A549 (cell line): ENCODE measurements around the gene CMAS. TPM values are rescaled to one million over a fixed set of nuclear protein-coding genes. Genes with fewer than 3 reads are reported as not detected.
"Not testable (repeated sequence)": the region's sequence is repeated elsewhere in the genome, so short reads cannot be mapped to it uniquely, and the experiment has no call there.

Experiments used
- ATAC-seq, 2 experiments: fragments of 200-7000 bp in 1 of 2; fragments of >200 bp in 1 of 2; cut with Nextera tagmentation in 1 of 2; cut with Tn5 transposase in 1 of 2; 3 replicates each; pipeline versions ENCODE4 v1.8.0 to v1.9.1; 2018 to 2020; ENCODE audit warnings: mild to moderate bottlenecking in 1 of 2, moderate library complexity in 1 of 2
- CTCF ChIA-PET: fragments of 300-600 bp; sonication (Branson Sonifier 250); formaldehyde crosslinking; extraction: SDS; loops from one replicate; lab custom pipeline; 2021; ENCODE audit warnings: antibody characterized with exemption, inconsistent platforms; lab: Yijun Ruan, JAX
- POLR2A ChIA-PET: fragments of 350-600 bp; formaldehyde crosslinking; extraction: SDS; loops from one replicate; lab custom pipeline; 2021; ENCODE audit warnings: antibody characterized with exemption, inconsistent platforms; lab: Yijun Ruan, JAX
- DNase-seq, 2 experiments: peaks; one replicate each; pipeline versions ENCODE4 v3.0.0 to v3.0.0-alpha.2; 2011 to 2016; ENCODE audit warnings: low read depth in 1 of 2, low spot score in 1 of 2
- FAIRE-seq: peaks from 2 replicates; lab custom pipeline; 2011; peaks lifted over from hg19 to GRCh38; lab: Jason Lieb, UNC
- H3K27ac ChIP-seq, 2 experiments: fragments of >200 bp; sonication (Bioruptor Twin); formaldehyde crosslinking; 3 replicates each; pipeline ENCODE4 v1.5.1; 2016 to 2017
- H3K4me1 ChIP-seq: fragments of >200 bp; sonication (Bioruptor Twin); formaldehyde crosslinking; 3 replicates; pipeline ENCODE4 v1.6.1; 2016
- H3K4me2 ChIP-seq: fragments of >200 bp; sonication (Bioruptor Twin); formaldehyde crosslinking; 3 replicates; pipeline ENCODE4 v1.6.1; 2016
- H3K4me3 ChIP-seq: fragments of >200 bp; sonication (Bioruptor Twin); formaldehyde crosslinking; 3 replicates; pipeline ENCODE4 v1.5.1; 2016
- H3K9me3 ChIP-seq: fragments of >200 bp; sonication (Bioruptor Twin); formaldehyde crosslinking; 3 replicates; pipeline ENCODE4 v1.6.1; 2016
- BHLHE40 ChIP-seq: IDR thresholded peaks from 2 replicates; pipeline ENCODE4 v1.6.1; 2012; ENCODE audit warnings: low read depth, low read length, inconsistent platforms
- CBX8 ChIP-seq: fragments of 200-600 bp; sonication (generic); IDR thresholded peaks from 2 replicates; pipeline ENCODE4 v1.6.1; 2016
- CHD4 ChIP-seq: fragments of 200-600 bp; sonication (generic); IDR thresholded peaks from 2 replicates; pipeline ENCODE4 v1.6.1; 2016; ENCODE audit warnings: antibody characterized with exemption, mild to moderate bottlenecking, borderline replicate concordance
- E2F6 ChIP-seq: IDR thresholded peaks from 2 replicates; pipeline ENCODE4 v1.6.1; 2012; ENCODE audit warnings: low read depth, borderline replicate concordance
- EHF ChIP-seq: fragments of 250-450 bp; sonication (Bioruptor Pico); IDR thresholded peaks from 2 replicates; pipeline ENCODE4 v1.5.0; 2020; ENCODE audit warnings: mild to moderate bottlenecking
- EHMT2 ChIP-seq: fragments of 200-600 bp; sonication (generic); IDR thresholded peaks from 2 replicates; pipeline ENCODE4 v1.6.1; 2016; ENCODE audit warnings: antibody characterized with exemption, low read depth, mild to moderate bottlenecking, moderate library complexity
- ELK1 ChIP-seq: fragments of 150-350 bp; IDR thresholded peaks from 2 replicates; pipeline ENCODE4 v1.6.1; 2014; ENCODE audit warnings: low read depth, mild to moderate bottlenecking, low read length
- EP300 ChIP-seq, 2 experiments: fragments of >200 bp; sonication (Bioruptor Twin); formaldehyde crosslinking; IDR thresholded peaks; 2 replicates in 1 of 2; 3 replicates in 1 of 2; pipeline ENCODE4 v1.6.1; 2016 to 2017
- FOSL2 ChIP-seq, 2 experiments: fragments of 450-650 bp in 1 of 2; fragments of >200 bp in 1 of 2; sonication (Bioruptor Twin) in 1 of 2; formaldehyde crosslinking; IDR thresholded peaks; 2 replicates each; pipeline versions ENCODE4 v1.5.0 to v1.6.1; 2016 to 2020; ENCODE audit warnings: mild to moderate bottlenecking in 1 of 2, moderate library complexity in 1 of 2
- FOXS1 ChIP-seq: fragments of 250-450 bp; sonication (Bioruptor Pico); IDR thresholded peaks from 2 replicates; pipeline ENCODE4 v1.5.0; 2020; ENCODE audit warnings: mild to moderate bottlenecking, moderate library complexity
- HDAC2 ChIP-seq: fragments of 200-600 bp; sonication (generic); IDR thresholded peaks from 2 replicates; pipeline ENCODE4 v1.6.1; 2016
- HES2 ChIP-seq: fragments of >200 bp; sonication (Bioruptor Twin); formaldehyde crosslinking; IDR thresholded peaks from 2 replicates; pipeline ENCODE4 v1.6.1; 2016
- HOXA7 ChIP-seq: fragments of 250-450 bp; sonication (Bioruptor Pico); IDR thresholded peaks from 2 replicates; pipeline ENCODE4 v1.5.0; 2020; ENCODE audit warnings: mild to moderate bottlenecking, moderate library complexity
- HOXB13 ChIP-seq: fragments of 250-450 bp; sonication (Bioruptor Pico); IDR thresholded peaks from 2 replicates; pipeline ENCODE4 v1.5.0; 2020; ENCODE audit warnings: low read depth, mild to moderate bottlenecking, moderate library complexity
- HOXB5 ChIP-seq: fragments of 250-450 bp; sonication (Bioruptor Pico); IDR thresholded peaks from 2 replicates; pipeline ENCODE4 v1.5.0; 2020; ENCODE audit warnings: mild to moderate bottlenecking, moderate library complexity
- KDM1A ChIP-seq: fragments of 200-600 bp; sonication (generic); IDR thresholded peaks from 2 replicates; pipeline ENCODE4 v1.6.1; 2016; ENCODE audit warnings: low read depth, mild to moderate bottlenecking
- KDM5A ChIP-seq: fragments of 200-600 bp; sonication (generic); IDR thresholded peaks from 2 replicates; pipeline ENCODE4 v1.6.1; 2016; ENCODE audit warnings: antibody characterized with exemption, mild to moderate bottlenecking
- MAZ ChIP-seq: fragments of 150-350 bp; IDR thresholded peaks from 2 replicates; pipeline ENCODE4 v1.6.1; 2014; ENCODE audit warnings: antibody characterized with exemption, low read depth, low read length, borderline replicate concordance
- MYC ChIP-seq: IDR thresholded peaks from 2 replicates; pipeline ENCODE4 v1.6.1; 2012; ENCODE audit warnings: mild to moderate bottlenecking, inconsistent platforms, low read length, improper control_type of control experiment, borderline replicate concordance
- NFE2L2 ChIP-seq: fragments of 150-350 bp; conservative IDR thresholded peaks from 2 replicates; pipeline ENCODE4 v1.6.1; 2014; ENCODE audit warnings: low read length
- PHF8 ChIP-seq: fragments of 200-600 bp; sonication (generic); IDR thresholded peaks from 2 replicates; pipeline ENCODE4 v1.6.1; 2016; ENCODE audit warnings: low read depth, mild to moderate bottlenecking, antibody characterized with exemption, moderate library complexity, borderline replicate concordance
- POLR2A ChIP-seq: IDR thresholded peaks from 2 replicates; pipeline ENCODE4 v1.6.1; 2012; ENCODE audit warnings: mild to moderate bottlenecking, low read length
- POLR2AphosphoS2 ChIP-seq: conservative IDR thresholded peaks from 2 replicates; pipeline ENCODE4 v1.6.1; 2012; ENCODE audit warnings: low read length, improper control_type of control experiment, inconsistent platforms
- RAD21 ChIP-seq, 2 experiments: fragments of >200 bp in 1 of 2; sonication (Bioruptor Twin) in 1 of 2; formaldehyde crosslinking in 1 of 2; IDR thresholded peaks in 1 of 2; conservative IDR thresholded peaks in 1 of 2; 2 replicates in 1 of 2; 3 replicates in 1 of 2; pipeline ENCODE4 v1.6.1; 2012 to 2018; ENCODE audit warnings: inconsistent platforms in 1 of 2
- RARB ChIP-seq: fragments of 250-450 bp; sonication (Bioruptor Pico); IDR thresholded peaks from 2 replicates; pipeline ENCODE4 v1.8.0; 2021; ENCODE audit warnings: mild to moderate bottlenecking, moderate library complexity
- RFX5 ChIP-seq: fragments of 450-650 bp; IDR thresholded peaks from 2 replicates; pipeline ENCODE4 v1.7.1; 2014; ENCODE audit warnings: antibody characterized with exemption, mild to moderate bottlenecking, moderate library complexity
- RNF2 ChIP-seq: fragments of 200-600 bp; sonication (generic); IDR thresholded peaks from 2 replicates; pipeline ENCODE4 v1.6.1; 2016; ENCODE audit warnings: low read depth, mild to moderate bottlenecking, antibody characterized with exemption, moderate library complexity, borderline replicate concordance
- SMC3 ChIP-seq: fragments of >200 bp; sonication (Bioruptor Twin); formaldehyde crosslinking; IDR thresholded peaks from 3 replicates; pipeline ENCODE4 v1.6.1; 2018; ENCODE audit warnings: inconsistent platforms
- SREBF2 ChIP-seq: fragments of 450-650 bp; IDR thresholded peaks from 2 replicates; pipeline ENCODE4 v1.6.1; 2014; ENCODE audit warnings: mild to moderate bottlenecking, moderate library complexity
- TFCP2L1 ChIP-seq: fragments of 250-450 bp; sonication (Bioruptor Pico); IDR thresholded peaks from 2 replicates; pipeline ENCODE4 v1.5.0; 2021; ENCODE audit warnings: mild to moderate bottlenecking
- ZC3H11A ChIP-seq: fragments of 450-650 bp; IDR thresholded peaks from 2 replicates; pipeline ENCODE4 v1.6.1; 2014; ENCODE audit warnings: antibody characterized with exemption, mild to moderate bottlenecking
- WGBS: methylation state at CpG from one replicate; pipeline ENCODE4 v1.1.6; 2017; ENCODE audit errors: missing lambda C conversion rate; 5-methylcytosine and 5-hydroxymethylcytosine counted together
- polyA plus RNA-seq, 4 experiments: library from polyadenylated mRNA; depleted of rRNA in 3 of 4; stranded (reverse); fragments of >200 nt; fragmentation: RNase III in 1 of 4; extraction: RNeasy Plus Mini Kit Qiagen cat#74134 plus additional on column Dnase treatment in 1 of 4; gene quantifications; 2 replicates in 3 of 4; 3 replicates in 1 of 4; pipeline ENCODE4 v1.2.3, GENCODE V29; 2011 to 2017
- TF ChIP-seq, protein P1 (sequence below): fragments of 250-450 bp; sonication (Bioruptor Pico); IDR thresholded peaks from 2 replicates; pipeline ENCODE4 v1.5.0; 2020; ENCODE audit warnings: low read depth, mild to moderate bottlenecking, moderate library complexity

CMAS gene
- polyA plus RNA-seq, 2 of the 4 experiments (the other 2 are of a cell fraction) = 47.1 to 68.2 TPM

- ATAC-seq = no peak
- Histone ChIP-seq H3K4me2 (no peak overlapping the region), H3K27ac (no peak overlapping the region), H3K4me1 (peaks cover 7% of the 10 kb centered on the region; the same call in 2 of the 3 replicates), H3K4me3 (no peak overlapping the region), H3K9me3 (no peaks in the 10 kb centered on the region)
- FAIRE-seq = no peak
- WGBS = 93% methylated on average over 4 of the region's 4 CpGs
- ChIA-PET CTCF (interaction anchor here (1.3 kb wide), 1 partner anchor 8 kb away, joined by 3 read pairs; no protein-coding TSS in a partner anchor), POLR2A (no interaction called here)
- no peak for DNase-seq
- TF ChIP-seq SMC3 (no peak), POLR2A (no peak), EP300 (IDR thresholded peaks at IDR 0.05) (no peak), KDM1A (no peak), E2F6 (no peak), HOXA7 (CRISPR knock-in tag) (no peak), PHF8 (no peak), RFX5 (no peak), CHD4 (no peak), KDM5A (no peak), RAD21 (conservative IDR thresholded peaks at IDR 0.05 in 1 of 2, IDR thresholded peaks at IDR 0.05 in 1 of 2) (no peak), HES2 (no peak), HOXB5 (CRISPR knock-in tag) (no peak), ELK1 (no peak), CBX8 (no peak), FOSL2 (IDR thresholded peaks at IDR 0.05) (no peak), FOSL2 (CRISPR knock-in tag; IDR thresholded peaks at IDR 0.05) (no peak), RARB (CRISPR knock-in tag) (no peak), MAZ (no peak), HDAC2 (no peak)
Measured at GRCh38 chr12:22050078-22050477, 4.1 kb downstream of the CMAS start.

GRCh38 chr12:22051114-22051698 is 5.2 kb downstream of the CMAS start:
- Histone ChIP-seq H3K27ac (no peak overlapping the region), H3K9me3 (no peaks in the 10 kb centered on the region), H3K4me1 (peaks cover 7% of the 10 kb centered on the region; the same call in 2 of the 3 replicates), H3K4me3 (no peak overlapping the region)
- CTCF ChIA-PET = interaction anchor here (1.3 kb wide), 1 partner anchor 9 kb away, joined by 3 read pairs; no protein-coding TSS in a partner anchor
- POLR2A ChIA-PET = no interaction called here
- ATAC-seq (no peak), FAIRE-seq (no peak), DNase-seq (no peak)
- TF ChIP-seq FOXS1 (no peak), NFE2L2 (no peak), POLR2AphosphoS2 (no peak), SREBF2 (no peak), SMC3 (no peak), EP300 (IDR thresholded peaks at IDR 0.05) (no peak), BHLHE40 (no peak), EHMT2 (no peak), MAZ (no peak), HOXB13 (CRISPR knock-in tag) (no peak), MYC (no peak), RARB (CRISPR knock-in tag) (no peak), KDM5A (no peak), HOXA7 (CRISPR knock-in tag) (no peak), EHF (CRISPR knock-in tag) (no peak), TFCP2L1 (CRISPR knock-in tag) (no peak), CBX8 (no peak), RNF2 (no peak), ZC3H11A (no peak)
- TF ChIP-seq, protein P1, sequence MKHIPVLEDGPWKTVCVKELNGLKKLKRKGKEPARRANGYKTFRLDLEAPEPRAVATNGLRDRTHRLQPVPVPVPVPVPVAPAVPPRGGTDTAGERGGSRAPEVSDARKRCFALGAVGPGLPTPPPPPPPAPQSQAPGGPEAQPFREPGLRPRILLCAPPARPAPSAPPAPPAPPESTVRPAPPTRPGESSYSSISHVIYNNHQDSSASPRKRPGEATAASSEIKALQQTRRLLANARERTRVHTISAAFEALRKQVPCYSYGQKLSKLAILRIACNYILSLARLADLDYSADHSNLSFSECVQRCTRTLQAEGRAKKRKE (CRISPR knock-in tag) = no peak
- TF ChIP-seq, all 56 proteins: peak for 0
- no peak overlapping the region for H3K4me2 ChIP-seq

- H3K4me1 ChIP-seq, H3K9me3 ChIP-seq, DNase-seq, CTCF ChIA-PET, H3K4me3 ChIP-seq, H3K27ac ChIP-seq, POLR2A ChIA-PET, FAIRE-seq, H3K4me2 ChIP-seq, ATAC-seq: not testable (repeated sequence)
- WGBS = 94% methylated on average over 6 of the region's 6 CpGs
Measured at GRCh38 chr12:22052994-22053393, 7.0 kb downstream of the CMAS start.
